A673 (cell line): ENCODE data around the gene LRRK1.

Source experiments
- EZH2 ChIP-seq: fragments of 200-600 bp; sonication (generic); IDR thresholded peaks from 2 replicates; pipeline ENCODE4 v1.6.1; 2017; ENCODE audit warnings: borderline replicate concordance, low read depth, mild to moderate bottlenecking, mixed read lengths, antibody characterized with exemption, low read length; ENCODE audit not compliant: poor library complexity, severe bottlenecking
- TF ChIP-seq, protein P1 (sequence below): fragments of 300-800, 200-600 bp; sonication (generic); conservative IDR thresholded peaks from 2 replicates; pipeline ENCODE4 v1.5.1; 2017; ENCODE audit warnings: low read depth, mild to moderate bottlenecking, antibody characterized with exemption, low read length, moderate library complexity, mixed read lengths

- TF ChIP-seq, protein P1, sequence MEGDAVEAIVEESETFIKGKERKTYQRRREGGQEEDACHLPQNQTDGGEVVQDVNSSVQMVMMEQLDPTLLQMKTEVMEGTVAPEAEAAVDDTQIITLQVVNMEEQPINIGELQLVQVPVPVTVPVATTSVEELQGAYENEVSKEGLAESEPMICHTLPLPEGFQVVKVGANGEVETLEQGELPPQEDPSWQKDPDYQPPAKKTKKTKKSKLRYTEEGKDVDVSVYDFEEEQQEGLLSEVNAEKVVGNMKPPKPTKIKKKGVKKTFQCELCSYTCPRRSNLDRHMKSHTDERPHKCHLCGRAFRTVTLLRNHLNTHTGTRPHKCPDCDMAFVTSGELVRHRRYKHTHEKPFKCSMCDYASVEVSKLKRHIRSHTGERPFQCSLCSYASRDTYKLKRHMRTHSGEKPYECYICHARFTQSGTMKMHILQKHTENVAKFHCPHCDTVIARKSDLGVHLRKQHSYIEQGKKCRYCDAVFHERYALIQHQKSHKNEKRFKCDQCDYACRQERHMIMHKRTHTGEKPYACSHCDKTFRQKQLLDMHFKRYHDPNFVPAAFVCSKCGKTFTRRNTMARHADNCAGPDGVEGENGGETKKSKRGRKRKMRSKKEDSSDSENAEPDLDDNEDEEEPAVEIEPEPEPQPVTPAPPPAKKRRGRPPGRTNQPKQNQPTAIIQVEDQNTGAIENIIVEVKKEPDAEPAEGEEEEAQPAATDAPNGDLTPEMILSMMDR, result no peak
- no peak for TF ChIP-seq EZH2
Measured at GRCh38 chr15:100925480-100925879, 6.3 kb downstream of the LRRK1 start.
